Measurements from ENCODE around the gene MAS1L.

Gene MAS1L

GRCh38 chr6:29509711-29510110 is 22.0 kb upstream of the MAS1L start:
- no peak for DNase-seq

- DNase-seq: no peak
These were observed 21.5 kb upstream of the MAS1L start for GRCh38 chr6:29509239-29509638.

- DNase-seq: no peak
These were observed 19.6 kb upstream of the MAS1L start for GRCh38 chr6:29507319-29507718.

- DNase-seq: no peak
These were observed 18.8 kb upstream of the MAS1L start for GRCh38 chr6:29506446-29507067.

DNA sequence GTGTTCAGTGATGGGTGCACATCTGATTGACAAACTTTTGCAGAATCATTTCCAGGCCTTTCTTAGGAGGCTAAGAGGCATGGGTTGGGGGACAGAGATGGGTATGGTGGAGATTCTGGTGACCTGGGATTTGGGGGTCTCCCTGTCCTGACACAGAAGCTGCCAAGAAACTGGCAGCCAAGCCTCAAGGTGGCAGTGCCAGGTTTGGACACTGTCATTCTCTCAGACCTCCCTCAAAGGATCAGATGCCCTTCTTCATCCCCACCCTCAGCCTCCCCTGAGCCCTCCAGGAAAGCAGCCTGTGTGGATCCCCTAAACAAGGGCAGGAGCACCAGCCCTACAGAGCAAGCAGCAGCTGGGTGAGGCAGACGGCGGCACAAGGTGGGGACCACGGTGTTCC is 18.1 kb upstream of the MAS1L start:
- no peak for DNase-seq

GRCh38 chr6:29504961-29505360 is 17.2 kb upstream of the MAS1L start:
- DNase-seq: no peak

GRCh38 chr6:29502597-29502996 is 14.8 kb upstream of the MAS1L start:
- DNase-seq: no peak

DNA sequence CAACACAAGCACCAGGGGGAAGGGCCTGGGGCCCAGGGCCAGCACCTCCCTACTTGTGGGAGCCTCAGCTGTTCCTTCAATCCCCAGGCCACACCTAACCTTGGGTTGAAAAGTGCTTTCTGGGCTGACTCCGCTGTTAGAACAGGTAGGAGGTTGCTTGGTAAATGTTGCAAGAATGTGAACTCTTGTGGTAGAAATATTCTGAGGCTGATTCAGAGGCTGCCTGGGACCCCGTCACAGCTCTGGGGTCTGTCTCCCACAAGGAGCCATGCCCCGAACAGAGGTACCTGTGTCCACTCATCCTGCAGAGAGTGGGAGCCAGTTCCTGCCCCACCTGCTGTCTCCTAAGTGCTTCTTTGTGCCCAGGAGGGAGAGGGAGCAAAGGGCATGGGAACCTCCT is 14.4 kb upstream of the MAS1L start:
- DNase-seq: no peak

- no peak for DNase-seq
These were observed 13.3 kb upstream of the MAS1L start for GRCh38 chr6:29501106-29501505.

GRCh38 chr6:29500594-29500993 is 12.8 kb upstream of the MAS1L start:
- DNase-seq: no peak

DNA sequence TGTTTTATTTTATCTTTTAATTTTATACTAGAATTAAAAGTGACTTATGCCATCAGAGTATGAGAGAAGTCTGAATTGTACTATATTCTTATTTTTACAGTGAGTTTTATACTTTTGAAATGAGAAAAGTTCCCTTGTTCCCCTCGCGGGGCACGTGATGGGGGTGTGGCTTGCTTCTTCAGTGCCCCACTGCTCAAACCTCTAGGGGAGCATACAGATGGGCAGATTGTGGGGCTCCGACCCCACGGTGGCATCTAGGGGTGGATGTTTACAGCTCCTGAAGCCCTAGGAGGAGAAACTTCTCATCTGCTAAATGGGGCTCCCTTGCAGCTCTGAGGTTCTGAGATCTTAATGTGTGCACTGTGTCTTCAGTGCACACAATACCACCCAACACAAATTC is 11.9 kb upstream of the MAS1L start:
- DNase-seq: no peak

- DNase-seq: no peak
These were observed 9.2 kb upstream of the MAS1L start for GRCh38 chr6:29496961-29497360.

DNA sequence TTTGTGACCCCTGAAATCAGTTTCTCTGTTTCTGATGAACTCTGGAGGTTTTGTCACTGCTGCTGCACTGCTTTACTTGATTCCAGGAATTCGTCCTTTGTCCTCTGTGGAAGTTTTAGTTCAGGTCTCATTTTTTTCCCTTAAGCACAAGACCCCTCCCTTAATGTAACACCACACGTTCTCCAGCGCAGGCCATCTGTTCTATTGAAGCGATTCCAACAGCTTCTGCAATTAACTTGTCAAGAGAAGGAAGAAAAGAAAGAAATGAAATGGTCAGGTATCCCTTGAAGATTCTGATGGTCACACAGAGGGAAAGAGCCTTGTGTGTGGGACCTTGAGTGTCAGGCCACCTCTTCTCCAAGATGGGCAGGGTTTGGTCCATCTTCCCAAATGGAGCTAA is 7.8 kb upstream of the MAS1L start:
- DNase-seq: no peak

DNA sequence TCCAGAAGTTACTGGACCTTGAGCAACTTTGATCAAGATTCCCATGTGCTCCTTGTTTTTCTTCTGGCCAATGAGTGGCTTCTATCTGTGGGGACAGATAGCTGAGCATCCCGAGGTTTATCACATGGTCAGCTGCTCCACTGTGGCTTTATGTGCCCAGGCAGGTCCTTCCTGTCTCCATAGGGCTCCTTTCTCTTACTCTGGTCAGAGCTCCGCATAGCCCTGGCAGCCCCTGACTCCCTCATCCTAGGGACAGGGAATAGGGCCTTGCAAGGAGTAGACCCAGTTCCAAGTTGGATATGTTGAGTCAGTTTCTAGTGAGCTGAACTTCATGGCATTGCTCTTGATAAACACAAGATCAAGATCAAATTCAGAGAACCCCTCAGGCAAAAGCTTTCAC is 6.4 kb upstream of the MAS1L start:
- no peak for DNase-seq

- DNase-seq: no peak
These were observed 5.5 kb upstream of the MAS1L start for GRCh38 chr6:29493261-29493660.

DNA sequence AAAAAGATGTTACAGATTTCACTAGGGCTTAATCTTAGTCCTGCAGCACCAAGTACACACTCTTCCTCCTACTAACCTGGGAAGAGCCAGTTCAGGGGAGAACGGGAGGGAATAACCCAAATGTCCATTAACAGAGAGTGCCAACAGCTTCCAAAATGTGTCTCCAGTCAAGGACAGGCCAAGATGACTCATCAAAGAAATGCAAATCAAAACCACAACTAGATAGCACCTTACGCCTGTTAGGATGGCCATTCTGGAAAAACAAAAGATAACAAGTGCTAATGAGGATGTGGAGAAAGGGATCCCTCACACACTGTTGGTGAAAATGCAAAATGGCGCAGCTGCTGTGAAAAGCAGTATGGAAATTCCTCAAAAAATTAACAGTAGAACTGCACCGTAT is 3.8 kb upstream of the MAS1L start:
- no peak for DNase-seq

GRCh38 chr6:29490552-29490951 is 2.8 kb upstream of the MAS1L start:
- DNase-seq: no peak

DNA sequence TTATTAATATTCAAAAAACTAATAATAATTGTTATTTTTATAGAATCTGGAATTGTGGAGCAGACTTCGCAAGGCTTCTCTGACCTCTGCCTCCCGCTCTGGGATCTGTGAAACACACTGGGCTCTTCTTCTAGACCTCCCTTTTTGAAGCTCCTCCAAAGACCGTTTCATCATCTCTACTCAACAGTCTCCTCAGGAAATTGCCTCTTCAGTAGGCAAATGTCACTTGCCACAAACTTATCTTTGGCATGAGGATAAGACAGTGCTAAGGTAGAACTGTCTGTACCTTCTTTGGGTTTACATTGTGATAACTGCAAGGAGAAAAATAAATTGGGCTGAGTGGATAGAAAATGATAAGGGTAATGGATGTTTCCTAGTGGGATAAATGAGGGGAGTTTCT is 2.3 kb upstream of the MAS1L start:
- no peak for DNase-seq

DNA sequence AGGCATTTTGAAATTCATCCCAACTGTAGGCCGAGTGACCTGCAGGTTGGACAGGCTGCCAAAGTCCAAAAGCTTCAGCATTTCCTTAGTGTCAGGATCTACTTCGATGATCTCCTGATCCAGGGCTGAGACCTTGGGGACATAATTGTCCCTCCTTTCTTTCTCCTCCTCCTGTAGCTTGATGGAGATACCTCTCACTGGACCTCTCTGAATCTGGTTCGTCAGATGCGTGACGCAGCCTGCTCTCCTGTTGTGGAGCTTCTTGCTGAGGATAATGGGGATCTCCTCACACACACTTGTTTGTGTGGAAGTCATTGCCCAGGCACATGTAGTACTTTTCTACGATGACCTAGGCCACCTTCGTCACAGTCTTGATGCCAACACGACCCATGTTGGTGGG is 1.5 kb upstream of the MAS1L start:
- peak; percentile 23 for DNase-seq

DNA sequence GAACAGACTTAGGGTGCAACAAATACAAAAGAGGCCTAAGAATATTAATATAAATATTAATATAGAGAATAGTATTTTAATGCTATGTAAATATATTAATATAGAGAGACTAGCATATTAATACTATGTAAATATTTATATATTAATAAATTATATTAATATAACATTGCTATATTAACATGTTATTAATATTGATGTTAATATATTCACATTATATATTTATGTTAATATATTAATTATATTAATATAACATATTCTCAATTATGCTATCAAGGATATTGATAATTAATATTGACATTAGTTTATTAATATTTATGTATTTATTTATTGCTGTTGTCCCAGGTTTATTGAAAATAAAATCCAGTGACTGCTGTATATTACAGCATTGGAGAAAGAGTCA is 1.1 kb upstream of the MAS1L start:
- DNase-seq: no peak

- DNase-seq: no peak
These were observed 625 bp downstream of the MAS1L start for GRCh38 chr6:29487131-29487530.

- DNase-seq: no peak
These were observed 1.2 kb downstream of the MAS1L start for GRCh38 chr6:29486577-29486976.

DNA sequence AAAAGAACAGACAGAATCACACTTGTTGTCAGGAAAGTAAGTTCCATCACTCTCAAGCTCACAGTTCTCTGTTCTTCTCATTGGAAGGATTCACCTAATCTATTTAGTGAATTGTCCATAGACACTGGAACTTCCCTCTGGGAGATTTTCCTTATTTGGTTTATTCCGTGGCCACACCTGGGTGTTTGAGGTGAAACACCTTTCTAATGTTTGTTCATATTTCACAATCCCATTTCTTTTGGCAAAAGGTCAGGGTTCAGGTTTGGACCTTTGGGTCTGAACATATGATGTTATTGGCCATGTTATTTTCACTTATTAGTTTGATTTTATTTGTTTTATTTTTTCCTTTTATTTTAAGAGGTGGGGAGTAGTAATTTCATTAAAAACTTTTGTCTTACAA is 4.0 kb downstream of the MAS1L start:
- DNase-seq: no peak

GRCh38 chr6:29483186-29483585 is 4.6 kb downstream of the MAS1L start:
- DNase-seq: no peak

GRCh38 chr6:29479560-29479959 is 8.2 kb downstream of the MAS1L start:
- no peak for DNase-seq

DNA sequence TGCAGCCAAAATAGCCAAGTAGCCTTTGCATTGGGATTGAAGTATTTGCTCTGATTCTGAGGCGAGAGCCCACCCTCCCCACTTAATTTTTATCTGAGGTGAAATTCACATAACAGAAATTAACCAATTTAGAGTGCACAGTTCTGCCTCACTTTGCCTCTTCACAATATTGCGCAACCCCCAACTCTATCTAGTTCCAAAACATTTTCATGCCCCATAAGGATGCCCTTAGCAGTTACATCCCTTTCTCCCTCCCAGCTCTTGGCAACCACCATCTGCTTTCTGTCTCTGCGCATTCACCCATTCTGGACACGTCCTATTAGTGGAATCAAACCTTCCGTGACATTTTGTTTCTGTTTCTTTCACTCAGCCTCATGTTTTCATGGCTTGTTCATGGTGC is 9.0 kb downstream of the MAS1L start:
- no peak for DNase-seq

Data from stimulated activated CD4-positive, alpha-beta T cell treated with anti-CD3 and anti-CD28 coated beads, Interleukin-15, amount 100 ng/mL, for 24 hours (primary cell).